ENCODE data around the gene SLC12A8.

DNA sequence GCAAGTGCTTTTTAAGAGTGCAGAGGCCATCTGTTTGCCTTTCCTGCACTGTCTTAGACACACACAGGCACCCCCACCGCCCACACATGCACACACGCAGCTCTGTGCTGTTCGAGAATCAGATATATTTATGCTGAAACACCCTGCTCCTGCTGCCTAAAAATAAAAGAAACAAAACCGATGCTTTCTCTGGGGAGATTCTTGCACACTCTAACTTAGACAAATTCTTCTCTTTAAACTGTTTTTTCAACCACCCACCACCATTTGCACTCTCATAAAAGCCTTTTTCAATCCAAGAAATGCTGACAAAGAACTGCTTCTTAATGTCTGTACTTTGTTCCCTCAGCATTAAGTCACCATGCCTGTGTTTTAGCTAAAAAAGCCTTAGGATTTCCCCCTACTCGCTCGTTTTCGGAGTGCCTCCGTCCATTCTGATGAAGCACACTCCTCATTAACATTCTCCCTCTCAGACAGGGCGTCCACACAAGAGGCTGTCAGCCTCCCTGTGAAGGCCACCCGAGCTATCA lies 26.2 kb downstream of the SLC12A8 start:
- TF ChIP-seq SMC3 (IDR thresholded peaks at IDR 0.05; ENCODE audit: low read depth, low read length) (no peak), FOXM1 (IDR thresholded peaks at IDR 0.05; ENCODE audit: low read depth) (no peak), CHD2 (IDR thresholded peaks at IDR 0.05; ENCODE audit: low read length, partially characterized antibody) (no peak), POLR2AphosphoS5 (IDR thresholded peaks at IDR 0.05; ENCODE audit: low read depth, low read length) (no peak)
- TF ChIP-seq, protein P1, sequence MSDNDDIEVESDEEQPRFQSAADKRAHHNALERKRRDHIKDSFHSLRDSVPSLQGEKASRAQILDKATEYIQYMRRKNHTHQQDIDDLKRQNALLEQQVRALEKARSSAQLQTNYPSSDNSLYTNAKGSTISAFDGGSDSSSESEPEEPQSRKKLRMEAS (IDR thresholded peaks at IDR 0.05; ENCODE audit: low read depth) = no peak
- TF ChIP-seq, protein P2, sequence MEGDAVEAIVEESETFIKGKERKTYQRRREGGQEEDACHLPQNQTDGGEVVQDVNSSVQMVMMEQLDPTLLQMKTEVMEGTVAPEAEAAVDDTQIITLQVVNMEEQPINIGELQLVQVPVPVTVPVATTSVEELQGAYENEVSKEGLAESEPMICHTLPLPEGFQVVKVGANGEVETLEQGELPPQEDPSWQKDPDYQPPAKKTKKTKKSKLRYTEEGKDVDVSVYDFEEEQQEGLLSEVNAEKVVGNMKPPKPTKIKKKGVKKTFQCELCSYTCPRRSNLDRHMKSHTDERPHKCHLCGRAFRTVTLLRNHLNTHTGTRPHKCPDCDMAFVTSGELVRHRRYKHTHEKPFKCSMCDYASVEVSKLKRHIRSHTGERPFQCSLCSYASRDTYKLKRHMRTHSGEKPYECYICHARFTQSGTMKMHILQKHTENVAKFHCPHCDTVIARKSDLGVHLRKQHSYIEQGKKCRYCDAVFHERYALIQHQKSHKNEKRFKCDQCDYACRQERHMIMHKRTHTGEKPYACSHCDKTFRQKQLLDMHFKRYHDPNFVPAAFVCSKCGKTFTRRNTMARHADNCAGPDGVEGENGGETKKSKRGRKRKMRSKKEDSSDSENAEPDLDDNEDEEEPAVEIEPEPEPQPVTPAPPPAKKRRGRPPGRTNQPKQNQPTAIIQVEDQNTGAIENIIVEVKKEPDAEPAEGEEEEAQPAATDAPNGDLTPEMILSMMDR (IDR thresholded peaks at IDR 0.05) = no peak

Measured in SK-N-SH (cell line).